Lung (tissue), 12 donors: ENCODE data around the gene PPP1R14B. TPM values are rescaled to one million over a fixed set of nuclear protein-coding genes. Genes with fewer than 3 reads are reported as not detected.

ENCODE experiments used
- ATAC-seq: fragments of 200-7000 bp; cut with Tn5 transposase; one replicate; pipeline ENCODE4 v1.9.1; 2020; ENCODE audit warnings: moderate number of reproducible peaks; ENCODE audit not compliant: insufficient read depth, low FRiP score
- DNase-seq, 3 donors: peaks; one replicate each; pipeline ENCODE4 v3.0.0-alpha.2; 2013 to 2017
- H3K27ac ChIP-seq, 2 donors: one replicate each; pipeline ENCODE4 v1.5.1; 2013; ENCODE audit warnings: mild to moderate bottlenecking in 2 of 2, moderate library complexity in 2 of 2, control low read depth in 1 of 2, inconsistent platforms in 1 of 2, low read depth in 1 of 2, low read length in 1 of 2
- H3K27me3 ChIP-seq, 3 donors: one replicate each; pipeline ENCODE4 v1.5.1; 2013; ENCODE audit warnings: low read length in 2 of 3; ENCODE audit not compliant: control insufficient read depth in 3 of 3, insufficient read depth in 3 of 3
- H3K36me3 ChIP-seq, 4 donors: one replicate each; pipeline ENCODE4 v1.5.1; 2013; ENCODE audit warnings: low read length in 4 of 4, mild to moderate bottlenecking in 1 of 4, moderate library complexity in 1 of 4; ENCODE audit not compliant: control insufficient read depth in 4 of 4, insufficient read depth in 4 of 4
- H3K4me1 ChIP-seq, 5 donors: one replicate each; pipeline ENCODE4 v1.5.1; 2013; ENCODE audit warnings: low read length in 5 of 5, mild to moderate bottlenecking in 2 of 5, moderate library complexity in 1 of 5; ENCODE audit not compliant: control insufficient read depth in 5 of 5, insufficient read depth in 5 of 5
- H3K4me3 ChIP-seq: one replicate; pipeline ENCODE4 v1.5.1; 2013; ENCODE audit warnings: mild to moderate bottlenecking, control low read depth, moderate library complexity
- H3K9ac ChIP-seq, 2 donors: one replicate each; pipeline ENCODE4 v1.5.1; 2013; ENCODE audit warnings: low read length in 2 of 2, control low read depth in 1 of 2; ENCODE audit not compliant: insufficient read depth in 1 of 2
- H3K9me3 ChIP-seq, 4 donors: one replicate each; pipeline ENCODE4 v1.5.1; 2013; ENCODE audit warnings: low read length in 3 of 4, mild to moderate bottlenecking in 1 of 4, moderate library complexity in 1 of 4; ENCODE audit not compliant: control insufficient read depth in 4 of 4, insufficient read depth in 3 of 4
- CTCF ChIP-seq: IDR thresholded peaks from 2 replicates; pipeline ENCODE4 v1.5.1; 2012; ENCODE audit warnings: mild to moderate bottlenecking; ENCODE audit errors: control extremely low read depth, extremely low read depth
- WGBS, 2 donors: extraction: QIAGEN DNeasy Blood & Tissue Kit; methylation state at CpG; one replicate each; pipeline ENCODE4 v1.1.7; 2013; 5-methylcytosine and 5-hydroxymethylcytosine counted together
- polyA plus RNA-seq, 2 donors: library from polyadenylated mRNA; stranded (reverse); fragments of 200-250 nt; gene quantifications; one replicate each; pipeline ENCODE4 v1.2.1, GENCODE V29; 2013
- total RNA-seq, 2 donors: library from RNA; depleted of rRNA in 1 of 2; stranded (reverse); fragments of >200 nt in 1 of 2; gene quantifications; one replicate each; pipeline ENCODE4 v1.2.1, GENCODE V29; 2014 to 2021
- donor health status: control.
- donor health status: control.
- donor health status: Bipolar disorder and iron deficiency.
- donor health status: healthy.
- donor health status: DM: yes; HTN: yes; CAD: no.

Gene PPP1R14B
- total and polyA plus RNA-seq, 4 donors, result 28.2 to 241 (median 152) TPM

GRCh38 chr11:64227405-64227956, 19.3 kb downstream of the PPP1R14B start:
- Histone ChIP-seq H3K4me3 (no peak overlapping the region), H3K27ac (peak overlapping the region in 1 of 2 donors; percentile 93), H3K9me3 (no peaks in the 10 kb centered on the region), H3K27me3 (no peaks in the 10 kb centered on the region), H3K36me3 (peaks cover 0 to 14% (median 2%) of the 10 kb centered on the region in 4 donors), H3K9ac (peak overlapping the region in 1 of 2 donors; percentile 13), H3K4me1 (peaks cover 0 to 35% (median 4%) of the 10 kb centered on the region in 5 donors)
- TF ChIP-seq CTCF, result no peak
- 83 to 86% methylated on average over 3 of the region's 3 CpGs for WGBS, 2 donors
- ATAC-seq, result no peak
- no peak for DNase-seq

- DNase-seq, result peak; percentile 36 to 45 (median 38)
- WGBS, 2 donors, result 6 to 9% methylated on average over 25 to 26 of the region's 26 CpGs
- peak overlapping the region; percentile 64 for H3K4me3 ChIP-seq
- TF ChIP-seq CTCF, result no peak
- peak overlapping the region; percentile 91 to 93 for H3K27ac ChIP-seq
- H3K9me3 ChIP-seq, result no peaks in the 10 kb centered on the region
- no peaks in the 10 kb centered on the region for H3K27me3 ChIP-seq
- H3K36me3 ChIP-seq, result peaks cover 0 to 14% (median 2%) of the 10 kb centered on the region in 4 donors
- H3K4me1 ChIP-seq, result peaks cover 0 to 35% (median 4%) of the 10 kb centered on the region in 5 donors
- ATAC-seq, result peak; percentile 37
- peak overlapping the region; percentile 70 to 77 for H3K9ac ChIP-seq
Measured at GRCh38 chr11:64226507-64227051, 20.2 kb downstream of the PPP1R14B start.

GRCh38 chr11:64225608-64226506, 20.9 kb downstream of the PPP1R14B start, which contains the start of the genes NUDT22 and TRPT1:
NUDT22 (plus strand) TSS chr11:64226274; CDS start chr11:64226653, 379 bp downstream.
TRPT1 (minus strand) TSS chr11:64226186; CDS start chr11:64225860, 326 bp downstream.
- Histone ChIP-seq H3K36me3 (peaks cover 0 to 18% (median 2%) of the 10 kb centered on the region in 4 donors), H3K27me3 (no peaks in the 10 kb centered on the region), H3K4me1 (peaks cover 0 to 30% (median 4%) of the 10 kb centered on the region in 5 donors), H3K9me3 (no peaks in the 10 kb centered on the region), H3K27ac (peak within 1 kb of the TSS; percentile 91 to 93), H3K4me3 (peak within 1 kb of the TSS; percentile 66), H3K9ac (peak within 1 kb of the TSS; percentile 70 to 77)
- 0 to 1% methylated on average over 53 to 54 of the region's 54 CpGs for WGBS, 2 donors
- DNase-seq, result peak; percentile 91 to 93 (median 91)
- TF ChIP-seq CTCF, result no peak
- ATAC-seq, result peak; percentile 91
